Measurements from ENCODE around the gene RUNX1.

Gene RUNX1

DNA sequence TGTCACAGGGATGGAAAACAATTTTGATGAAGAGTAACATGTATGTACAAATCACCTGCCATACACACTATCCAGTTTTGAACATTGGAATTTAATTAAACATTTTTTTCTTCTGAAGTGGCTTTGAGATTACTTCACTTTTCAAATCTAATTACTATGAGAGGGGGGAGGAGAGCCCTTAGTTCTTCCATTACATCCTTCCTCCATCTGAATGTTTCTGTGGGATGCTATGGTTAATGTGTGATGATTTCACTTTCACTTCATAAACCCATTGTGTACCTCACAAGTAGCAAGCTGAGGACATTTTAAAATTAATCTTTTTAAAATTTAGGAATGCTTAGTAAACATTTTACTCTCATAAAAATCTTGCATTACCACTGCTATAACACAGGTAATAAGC lies 156.9 kb downstream of the RUNX1 start:
- DNase-seq: no peak

DNA sequence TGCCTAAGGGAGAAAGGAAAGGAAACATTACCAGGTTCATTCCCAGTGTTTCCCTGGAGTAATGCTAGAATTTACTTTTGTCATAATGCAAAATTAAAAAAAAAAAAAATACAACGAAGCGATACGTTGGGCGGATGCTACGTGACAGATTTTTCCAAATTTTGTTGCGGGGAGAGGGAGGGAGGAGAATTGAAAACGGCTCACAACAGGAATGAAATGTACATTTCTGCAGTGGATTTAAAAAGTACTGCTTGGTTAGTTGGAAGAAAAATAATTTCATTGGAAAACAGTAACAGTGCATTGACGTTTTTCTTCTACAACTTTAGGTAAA lies 157.5 kb downstream of the RUNX1 start:
- no peak for DNase-seq

DNA sequence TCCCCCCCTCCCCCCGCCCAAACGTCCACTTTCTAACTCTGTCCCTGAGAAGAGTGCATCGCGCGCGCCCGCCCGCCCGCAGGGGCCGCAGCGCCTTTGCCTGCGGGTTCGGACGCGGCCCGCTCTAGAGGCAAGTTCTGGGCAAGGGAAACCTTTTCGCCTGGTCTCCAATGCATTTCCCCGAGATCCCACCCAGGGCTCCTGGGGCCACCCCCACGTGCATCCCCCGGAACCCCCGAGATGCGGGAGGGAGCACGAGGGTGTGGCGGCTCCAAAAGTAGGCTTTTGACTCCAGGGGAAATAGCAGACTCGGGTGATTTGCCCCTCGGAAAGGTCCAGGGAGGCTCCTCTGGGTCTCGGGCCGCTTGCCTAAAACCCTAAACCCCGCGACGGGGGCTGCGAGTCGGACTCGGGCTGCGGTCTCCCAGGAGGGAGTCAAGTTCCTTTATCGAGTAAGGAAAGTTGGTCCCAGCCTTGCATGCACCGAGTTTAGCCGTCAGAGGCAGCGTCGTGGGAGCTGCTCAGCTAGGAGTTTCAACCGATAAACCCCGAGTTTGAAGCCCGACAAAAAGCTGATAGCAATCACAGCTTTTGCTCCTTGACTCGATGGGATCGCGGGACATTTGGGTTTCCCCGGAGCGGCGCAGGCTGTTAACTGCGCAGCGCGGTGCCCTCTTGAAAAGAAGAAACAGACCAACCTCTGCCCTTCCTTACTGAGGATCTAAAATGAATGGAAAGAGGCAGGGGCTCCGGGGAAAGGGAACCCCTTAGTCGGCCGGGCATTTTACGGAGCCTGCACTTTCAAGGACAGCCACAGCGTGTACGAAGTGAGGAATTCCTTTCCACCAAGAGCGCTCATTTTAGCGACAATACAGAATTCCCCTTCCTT lies 158.1 kb downstream of the RUNX1 start:
- peak in 1 of 2 donors; percentile 52 for DNase-seq

DNA sequence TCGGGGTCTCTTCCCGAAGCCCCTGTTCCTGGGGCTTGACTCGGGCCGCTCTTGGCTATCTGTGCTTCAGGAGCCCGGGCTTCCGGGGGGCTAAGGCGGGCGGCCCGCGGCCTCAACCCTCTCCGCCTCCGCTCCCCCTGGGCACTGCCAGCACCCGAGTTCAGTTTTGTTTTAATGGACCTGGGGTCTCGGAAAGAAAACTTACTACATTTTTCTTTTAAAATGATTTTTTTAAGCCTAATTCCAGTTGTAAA lies 158.7 kb downstream of the RUNX1 start:
- DNase-seq: no peak

DNA sequence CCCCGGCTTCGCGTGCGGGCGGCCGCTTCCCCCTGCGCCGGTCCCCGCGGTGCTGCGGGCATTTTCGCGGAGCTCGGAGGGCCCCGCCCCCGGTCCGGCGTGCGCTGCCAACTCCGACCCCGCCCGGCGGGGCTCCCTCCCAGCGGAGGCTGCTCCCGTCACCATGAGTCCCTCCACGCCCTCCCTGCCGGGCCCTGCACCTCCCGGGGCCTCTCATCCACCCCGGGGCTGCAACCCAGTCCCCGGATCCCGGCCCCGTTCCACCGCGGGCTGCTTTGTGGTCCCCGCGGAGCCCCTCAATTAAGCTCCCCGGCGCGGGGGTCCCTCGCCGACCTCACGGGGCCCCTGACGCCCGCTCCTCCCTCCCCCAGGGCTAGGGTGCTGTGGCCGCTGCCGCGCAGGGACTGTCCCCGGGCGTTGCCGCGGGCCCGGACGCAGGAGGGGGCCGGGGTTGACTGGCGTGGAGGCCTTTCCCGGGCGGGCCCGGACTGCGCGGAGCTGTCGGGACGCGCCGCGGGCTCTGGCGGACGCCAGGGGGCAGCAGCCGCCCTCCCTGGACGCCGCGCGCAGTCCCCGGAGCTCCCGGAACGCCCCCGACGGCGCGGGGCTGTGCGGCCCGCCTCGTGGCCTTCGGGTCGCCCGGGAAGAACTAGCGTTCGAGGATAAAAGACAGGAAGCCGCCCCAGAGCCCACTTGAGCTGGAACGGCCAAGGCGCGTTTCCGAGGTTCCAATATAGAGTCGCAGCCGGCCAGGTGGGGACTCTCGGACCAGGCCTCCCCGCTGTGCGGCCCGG lies 159.2 kb downstream of the RUNX1 start:
- DNase-seq: peak; percentile 70 to 87

DNA sequence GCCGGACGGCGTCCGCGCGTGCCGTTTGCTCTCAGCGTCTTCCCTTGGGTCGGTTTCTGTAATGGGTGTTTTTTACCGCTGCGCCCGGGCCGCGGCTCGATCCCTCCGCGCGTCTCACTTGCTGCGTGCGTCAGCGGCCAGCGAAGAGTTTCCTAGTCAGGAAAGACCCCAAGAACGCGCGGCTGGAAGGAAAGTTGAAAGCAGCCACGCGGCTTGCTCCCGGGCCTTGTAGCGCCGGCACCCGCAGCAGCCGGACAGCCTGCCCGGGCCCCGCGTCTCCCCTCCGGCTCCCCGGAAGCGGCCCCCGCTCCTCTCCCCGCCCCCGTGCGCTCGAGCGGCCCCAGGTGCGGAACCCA lies 159.8 kb downstream of the RUNX1 start:
- peak; percentile 44 to 57 for DNase-seq

DNA sequence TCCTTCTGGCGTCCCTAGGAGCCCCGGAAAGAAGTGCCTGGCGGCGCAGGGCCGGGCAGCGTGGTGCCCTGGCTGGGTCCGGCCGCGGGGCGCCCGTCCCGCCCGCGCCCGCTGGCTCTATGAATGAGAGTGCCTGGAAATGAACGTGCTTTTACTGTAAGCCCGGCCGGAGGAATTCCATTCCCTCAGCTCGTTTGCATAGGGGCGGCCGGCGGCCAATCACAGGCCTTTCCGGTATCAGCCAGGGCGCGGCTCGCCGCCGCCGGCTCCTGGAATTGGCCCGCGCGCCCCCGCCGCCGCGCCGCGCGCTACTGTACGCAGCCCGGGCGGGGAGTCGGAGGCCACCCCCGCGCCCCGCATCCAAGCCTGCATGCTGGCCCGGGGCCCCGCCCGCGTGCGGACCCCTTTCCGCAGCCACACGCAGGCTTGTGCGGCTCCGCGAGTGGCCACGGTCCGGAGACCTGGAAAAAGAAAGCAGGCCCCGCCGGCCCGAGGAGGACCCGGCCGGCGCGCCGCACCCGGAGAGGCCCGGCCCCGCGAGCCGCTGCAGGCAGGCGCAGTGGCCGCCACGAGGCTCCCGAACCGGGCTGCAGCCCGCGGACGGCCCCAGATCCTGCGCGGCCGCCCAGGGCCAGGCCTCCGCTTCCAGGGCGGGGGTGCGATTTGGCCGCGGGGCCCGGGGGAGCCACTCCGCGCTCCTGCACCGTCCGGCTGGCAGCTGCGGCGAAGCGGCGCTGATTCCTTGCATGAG lies 160.4 kb downstream of the RUNX1 start:
- peak; percentile 93 to 96 for DNase-seq

DNA sequence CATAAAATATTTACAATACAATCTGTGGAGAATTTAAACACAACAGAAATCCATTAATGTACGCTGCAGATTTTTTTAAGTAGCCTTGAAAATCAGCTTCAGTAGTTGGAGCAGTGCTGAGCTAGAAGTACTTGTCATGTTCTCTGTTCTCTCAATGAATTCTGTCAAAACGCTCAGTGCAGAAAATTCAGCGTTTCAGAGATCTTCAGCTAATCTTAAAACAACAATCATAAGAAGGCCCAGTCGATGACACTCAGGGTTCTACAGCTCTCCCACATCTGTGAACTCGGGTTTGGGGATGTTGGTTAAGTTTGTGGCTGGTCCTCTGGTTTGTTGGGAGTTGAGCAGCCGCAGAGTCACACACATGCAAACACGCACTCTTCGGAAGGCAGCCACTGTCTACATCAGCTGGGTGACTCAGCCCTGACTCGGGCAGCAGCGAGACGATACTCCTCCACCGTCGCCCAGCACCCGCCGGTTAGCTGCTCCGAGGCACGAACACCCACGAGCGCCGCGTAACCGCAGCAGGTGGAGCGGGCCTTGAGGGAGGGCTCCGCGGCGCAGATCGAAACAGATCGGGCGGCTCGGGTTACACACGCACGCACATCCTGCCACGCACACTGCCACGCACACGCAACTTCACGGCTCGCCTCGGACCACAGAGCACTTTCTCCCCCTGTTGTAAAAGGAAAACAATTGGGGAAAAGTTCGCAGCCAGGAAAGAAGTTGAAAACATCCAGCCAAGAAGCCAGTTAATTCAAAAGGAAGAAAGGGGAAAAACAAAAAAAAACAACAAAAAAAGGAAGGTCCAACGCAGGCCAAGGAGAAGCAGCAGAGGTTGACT lies 161.2 kb downstream of the RUNX1 start:
- DNase-seq: peak; percentile 80 to 95

DNA sequence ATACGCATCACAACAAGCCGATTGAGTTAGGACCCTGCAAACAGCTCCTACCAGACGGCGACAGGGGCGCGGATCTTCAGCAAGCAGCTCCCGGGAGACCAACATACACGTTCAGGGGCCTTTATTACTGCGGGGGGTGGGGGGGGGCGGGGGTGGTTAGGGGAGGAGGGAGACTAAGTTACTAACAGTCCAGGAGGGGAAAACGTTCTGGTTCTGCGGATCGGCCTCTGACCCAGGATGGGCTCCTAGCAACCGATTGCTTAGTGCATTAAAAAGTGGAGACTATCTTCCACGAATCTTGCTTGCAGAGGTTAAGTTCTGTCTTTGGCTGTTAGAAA lies 162.0 kb downstream of the RUNX1 start:
- peak in 1 of 2 donors; percentile 27 for DNase-seq

DNA sequence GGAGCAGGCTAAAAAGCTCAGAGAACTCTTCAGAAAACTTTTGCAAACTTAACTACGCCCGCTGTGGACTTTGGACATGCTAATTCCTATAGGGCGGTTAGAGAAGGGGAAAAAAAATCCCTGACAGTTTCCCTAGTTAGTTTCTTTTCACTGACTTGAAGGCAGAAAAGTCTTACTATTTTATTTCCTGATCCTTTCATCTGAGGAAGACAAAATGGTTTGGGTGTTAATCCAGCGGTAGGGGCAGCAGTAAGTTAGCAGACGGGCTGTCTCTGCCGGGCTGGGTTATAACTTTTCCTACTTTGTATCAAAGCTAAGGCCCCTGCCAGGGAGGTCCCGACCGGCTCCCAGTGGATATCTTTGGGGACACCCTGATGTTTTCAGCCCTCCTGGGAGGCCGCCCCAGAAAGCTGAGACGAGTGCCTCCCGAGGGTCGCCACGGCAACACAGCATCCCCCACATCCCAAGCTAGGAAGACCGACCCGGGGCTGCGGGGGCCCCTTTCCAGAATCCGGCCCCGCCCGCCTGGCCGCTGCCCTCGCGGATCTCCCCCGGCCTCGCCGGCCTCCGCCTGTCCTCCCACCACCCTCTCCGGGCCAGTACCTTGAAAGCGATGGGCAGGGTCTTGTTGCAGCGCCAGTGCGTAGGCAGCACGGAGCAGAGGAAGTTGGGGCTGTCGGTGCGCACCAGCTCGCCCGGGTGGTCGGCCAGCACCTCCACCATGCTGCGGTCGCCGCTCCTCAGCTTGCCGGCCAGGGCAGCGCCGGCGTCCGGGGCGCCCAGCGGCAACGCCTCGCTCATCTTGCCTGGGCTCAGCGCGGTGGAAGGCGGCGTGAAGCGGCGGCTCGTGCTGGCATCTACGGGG lies 162.6 kb downstream of the RUNX1 start:
- peak; percentile 18 to 76 for DNase-seq

DNA sequence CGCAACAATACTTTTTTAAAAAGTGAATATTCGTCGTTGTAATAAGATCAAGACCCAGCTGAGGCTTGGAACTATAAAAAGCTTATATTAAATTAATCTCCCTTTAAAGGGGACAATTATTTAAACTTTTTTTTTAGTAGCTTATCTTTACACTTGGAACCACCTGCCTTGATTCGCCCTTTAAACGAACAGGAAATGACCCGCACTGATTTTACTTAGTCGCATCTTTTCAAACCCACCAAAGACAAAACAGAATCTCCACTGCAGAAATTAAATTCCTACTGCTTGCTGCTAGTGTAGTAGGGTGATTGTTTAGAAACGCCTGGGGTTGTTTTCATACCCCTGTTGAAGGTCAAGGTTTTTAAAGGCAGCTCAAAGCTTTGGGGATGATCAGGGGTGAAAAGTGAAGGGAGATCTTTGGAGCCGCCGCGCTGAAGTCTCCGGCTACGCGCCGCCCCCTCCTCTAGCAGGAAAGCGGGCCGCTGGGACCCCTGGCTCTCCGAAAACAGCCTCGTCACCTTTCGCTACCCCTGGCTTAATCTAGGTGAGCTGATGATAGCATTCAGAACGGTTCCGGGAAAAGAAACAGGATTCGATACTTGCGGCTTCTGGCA lies 163.4 kb downstream of the RUNX1 start:
- DNase-seq: no peak

DNA sequence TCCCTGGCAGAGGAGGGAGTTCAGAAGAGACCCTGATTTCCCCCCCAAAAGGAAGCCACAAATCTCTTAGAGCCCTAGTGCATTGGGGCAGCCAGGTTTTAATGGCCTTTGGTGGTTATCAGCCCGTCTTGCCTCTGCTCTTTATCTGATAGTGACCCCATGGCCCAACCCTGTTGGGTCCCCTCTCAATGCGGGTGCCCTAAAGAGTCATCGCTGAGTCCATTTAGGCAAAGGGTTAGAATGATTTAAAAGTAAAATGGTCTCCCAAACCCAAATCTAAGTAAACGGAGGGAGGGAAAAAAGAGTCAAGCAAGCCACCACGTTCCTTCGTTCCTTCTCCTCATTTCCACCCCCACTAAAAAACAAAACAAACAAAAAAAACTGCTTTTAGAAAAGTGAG lies 164.0 kb downstream of the RUNX1 start:
- no peak for DNase-seq

DNA sequence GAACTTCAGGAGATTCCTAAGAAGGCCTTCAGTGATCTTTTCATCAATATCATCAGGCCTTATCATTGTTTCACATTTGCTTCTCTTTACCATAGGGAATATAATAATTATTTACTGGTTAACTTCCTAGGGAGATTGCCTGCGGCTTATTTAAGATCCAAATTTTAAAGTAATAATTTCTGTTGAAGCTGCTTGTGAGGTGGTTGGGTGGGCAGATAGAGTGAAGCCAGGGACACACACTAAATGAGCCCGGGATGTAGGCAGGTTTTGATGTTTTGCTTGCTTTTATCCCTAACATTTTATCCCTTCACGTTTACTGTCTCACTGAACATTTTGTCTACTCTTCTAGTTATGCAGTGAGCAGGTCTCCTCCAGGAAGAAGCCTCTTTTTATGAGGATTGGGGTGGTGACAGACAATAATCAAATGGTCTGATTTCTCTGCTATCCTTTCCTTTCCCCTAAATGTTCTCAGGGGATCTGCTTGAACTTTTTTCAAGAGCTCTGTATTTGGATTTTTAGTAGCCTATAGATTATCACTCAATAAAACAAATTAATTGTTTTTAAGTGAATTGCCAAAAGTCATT lies 164.7 kb downstream of the RUNX1 start:
- DNase-seq: no peak

DNA sequence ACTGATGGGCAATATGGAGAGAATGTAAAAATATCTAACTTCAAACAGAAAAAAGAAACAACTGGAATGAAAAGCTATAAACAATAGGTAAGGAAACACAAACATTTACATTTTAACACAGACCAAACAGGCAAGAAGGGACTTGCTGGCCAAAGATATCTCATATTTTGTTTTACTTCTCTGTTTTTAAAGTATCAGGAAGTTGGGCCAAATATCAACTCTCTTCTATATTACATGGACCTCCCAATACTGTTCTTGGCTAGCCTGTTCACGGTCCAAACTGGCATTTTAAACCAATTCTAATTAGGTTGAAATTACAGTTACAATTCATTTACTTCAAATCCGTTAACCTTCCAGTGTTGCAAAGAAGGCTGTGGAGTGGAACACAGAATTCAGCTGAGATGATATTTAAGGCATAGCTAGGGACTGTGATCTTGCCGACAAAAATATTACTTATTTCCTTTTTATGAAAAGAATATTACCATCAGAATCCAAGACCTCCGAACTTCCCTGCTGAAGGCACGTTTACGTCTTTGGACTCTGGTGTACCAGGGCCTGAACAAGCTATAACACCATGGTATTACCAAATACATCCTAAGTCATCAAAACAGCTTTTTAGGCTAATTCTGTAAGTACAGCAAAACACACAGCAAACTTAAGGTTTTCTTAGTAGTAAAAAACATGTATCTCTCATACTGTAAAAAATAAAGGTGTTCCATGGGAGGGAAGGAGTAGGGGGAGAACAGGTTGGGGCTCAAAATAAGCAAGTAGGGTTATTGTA lies 165.4 kb downstream of the RUNX1 start:
- peak in 1 of 2 donors; percentile 36 for DNase-seq

DNA sequence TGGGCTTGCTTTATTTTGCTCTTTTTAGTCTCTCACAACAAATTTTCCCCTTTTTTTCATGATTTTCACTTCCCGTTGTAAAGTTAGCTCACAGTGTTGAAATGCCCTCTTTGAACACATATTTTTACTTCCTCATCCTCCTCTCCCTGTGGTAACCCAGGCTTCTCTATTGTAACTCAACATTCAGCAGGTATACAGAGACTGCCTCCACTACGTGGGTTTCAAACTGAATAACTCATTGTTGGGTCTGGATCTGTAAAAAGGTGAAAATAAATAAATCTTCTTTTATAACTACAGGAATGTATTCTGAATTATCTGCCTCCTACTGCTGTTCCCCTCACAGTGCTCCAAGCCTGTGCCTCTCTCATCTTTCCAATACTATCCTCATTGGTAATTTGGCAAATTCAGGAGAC lies 166.4 kb downstream of the RUNX1 start:
- DNase-seq: peak; percentile 69 to 84

DNA sequence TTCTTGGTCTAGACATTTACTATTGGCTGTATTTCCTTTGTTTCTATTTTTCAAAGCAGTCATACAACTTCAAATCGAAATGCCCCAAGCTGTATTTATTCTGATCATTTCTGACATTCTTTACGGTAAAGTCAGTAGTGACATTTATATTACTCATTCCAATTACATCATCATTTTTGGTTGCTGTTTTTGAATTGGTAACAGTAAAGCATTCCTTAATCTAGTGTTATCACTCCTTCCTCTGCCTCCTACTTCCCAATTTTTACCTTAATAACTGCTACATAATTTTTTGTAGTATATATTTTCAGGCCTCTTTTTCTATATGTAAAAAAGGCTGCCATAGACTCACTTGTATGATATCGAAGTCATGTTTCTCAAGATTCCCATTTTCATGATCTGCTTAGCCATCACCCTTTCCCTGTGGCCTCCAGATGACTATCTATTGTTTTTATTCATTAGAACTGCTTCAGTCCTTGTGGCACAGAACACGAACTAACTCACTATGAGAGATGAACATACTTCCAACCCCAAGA lies 167.2 kb downstream of the RUNX1 start:
- DNase-seq: peak in 1 of 2 donors; percentile 19

DNA sequence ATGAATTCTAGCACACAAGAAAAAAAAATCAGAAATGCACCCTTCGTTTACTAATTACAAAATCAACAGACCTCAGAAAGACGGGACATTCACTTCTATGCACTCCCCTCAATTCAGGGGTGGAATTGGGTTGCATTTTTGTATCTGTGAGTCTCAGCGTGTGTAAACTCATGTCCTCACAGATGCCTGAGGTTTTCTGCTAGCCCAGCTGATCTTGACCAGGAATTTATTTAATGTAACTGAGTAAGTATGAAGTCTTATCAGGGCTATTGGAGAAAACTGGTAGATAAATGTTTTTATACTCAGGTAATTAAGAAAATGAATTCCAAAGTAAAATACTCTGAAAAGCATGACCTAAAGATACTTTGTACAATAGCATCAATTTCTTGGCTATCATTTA lies 167.7 kb downstream of the RUNX1 start:
- DNase-seq: no peak

DNA sequence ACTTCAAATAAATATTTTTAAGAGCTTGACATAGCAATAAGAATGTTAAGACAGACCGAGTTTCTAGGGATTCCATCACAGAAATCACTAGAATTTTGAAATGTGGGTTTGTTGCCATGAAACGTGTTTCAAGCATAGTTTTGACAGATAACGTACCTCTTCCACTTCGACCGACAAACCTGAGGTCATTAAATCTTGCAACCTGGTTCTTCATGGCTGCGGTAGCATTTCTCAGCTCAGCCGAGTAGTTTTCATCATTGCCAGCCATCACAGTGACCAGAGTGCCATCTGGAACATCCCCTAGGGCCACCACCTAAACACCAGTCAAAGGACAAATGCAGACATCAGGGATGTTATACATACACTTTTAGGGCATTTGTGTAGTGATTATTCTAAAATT lies 168.7 kb downstream of the RUNX1 start:
- no peak for DNase-seq

DNA sequence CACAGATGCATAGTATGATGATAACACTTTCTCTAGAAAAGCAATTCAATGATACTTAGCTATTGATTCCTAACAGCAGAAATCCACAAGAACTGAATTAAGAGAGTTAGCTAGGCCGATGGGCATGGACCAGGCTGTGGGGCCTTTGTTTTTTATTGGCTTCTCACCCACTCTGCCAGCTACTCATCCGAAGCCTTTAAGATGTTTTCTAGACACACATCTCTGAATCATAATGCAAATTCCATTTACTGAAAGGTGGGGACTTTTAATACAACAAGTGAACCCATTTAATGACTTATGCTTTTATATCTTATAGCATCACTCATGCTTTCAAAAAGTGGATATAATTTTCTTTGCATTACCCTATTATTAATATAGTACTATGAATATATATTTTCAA lies 170.2 kb downstream of the RUNX1 start:
- no peak for DNase-seq

DNA sequence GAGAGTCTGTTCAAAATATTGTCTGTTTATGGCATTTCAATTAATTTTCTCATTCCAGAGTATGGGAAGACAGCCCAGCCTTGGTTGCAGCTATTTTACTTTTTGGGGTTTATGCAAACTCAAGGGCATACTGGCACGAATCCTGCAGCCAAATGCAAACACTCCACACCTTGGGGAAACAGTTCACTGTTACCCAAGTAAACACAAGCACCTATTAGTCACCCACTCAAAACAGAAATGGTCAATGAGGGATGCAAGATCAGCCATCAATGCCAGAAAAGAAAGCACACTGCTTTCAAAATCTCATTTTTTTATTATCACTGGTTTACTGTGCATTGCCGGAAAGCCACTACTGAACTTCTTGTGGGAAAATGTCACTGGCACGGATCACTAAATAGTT lies 170.6 kb downstream of the RUNX1 start:
- DNase-seq: no peak
